Measurements from ENCODE around the gene KIAA0232. TPM values are rescaled to one million over a fixed set of nuclear protein-coding genes. Genes with fewer than 3 reads are reported as not detected.

Gene KIAA0232
- total and polyA plus RNA-seq, 12 donors: 12.8 to 89.6 (median 70.9) TPM

DNA sequence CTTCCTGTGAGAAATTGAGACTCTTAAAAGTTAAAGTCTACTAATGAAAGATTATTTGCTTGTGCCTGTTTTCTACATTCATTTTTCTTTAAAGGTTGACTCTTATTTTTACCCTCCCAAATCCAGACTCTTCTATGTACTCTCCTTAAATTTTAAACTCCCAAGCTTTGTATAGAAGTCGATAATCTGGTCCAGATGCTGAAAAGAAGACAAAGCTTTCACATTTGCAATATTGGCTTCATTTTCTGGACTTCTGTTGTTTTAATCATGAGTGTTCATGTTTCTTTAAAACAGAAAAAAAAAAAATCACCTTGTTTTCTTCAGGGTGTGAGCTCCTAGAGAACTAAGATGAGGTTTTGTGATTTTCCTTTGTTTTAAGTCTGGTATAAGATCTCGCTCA is 73.9 kb downstream of the KIAA0232 start:
- H3K27me3 ChIP-seq: no peaks in the 10 kb centered on the region
- H3K36me3 ChIP-seq: peaks cover 0 to 69% (median 10%) of the 10 kb centered on the region in 9 donors
- no peak for TF ChIP-seq CTCF (IDR thresholded peaks at IDR 0.05)
- peak overlapping the region; percentile 23 to 82 (median 77) for H3K27ac ChIP-seq
- peak overlapping the region in 3 of 10 donors; percentile 2 to 23 (median 18) for H3K4me3 ChIP-seq
- no peak for DNase-seq
- peaks cover 0 to 51% (median 30%) of the 10 kb centered on the region in 9 donors for H3K4me1 ChIP-seq
- peaks cover 0 to 16% (median 8%) of the 10 kb centered on the region in 11 donors for H3K9me3 ChIP-seq
- intact Hi-C loops (cut with DNase I): loop anchor here in 2 of 10 donors (5.0 kb wide), 1 partner anchor 74 kb away; the partner anchor contains the start of gene KIAA0232 (in 2 of the 2)
- 89 to 93% methylated on average over 2 of the region's 2 CpGs for WGBS, 2 donors
- ATAC-seq: no peak

DNA sequence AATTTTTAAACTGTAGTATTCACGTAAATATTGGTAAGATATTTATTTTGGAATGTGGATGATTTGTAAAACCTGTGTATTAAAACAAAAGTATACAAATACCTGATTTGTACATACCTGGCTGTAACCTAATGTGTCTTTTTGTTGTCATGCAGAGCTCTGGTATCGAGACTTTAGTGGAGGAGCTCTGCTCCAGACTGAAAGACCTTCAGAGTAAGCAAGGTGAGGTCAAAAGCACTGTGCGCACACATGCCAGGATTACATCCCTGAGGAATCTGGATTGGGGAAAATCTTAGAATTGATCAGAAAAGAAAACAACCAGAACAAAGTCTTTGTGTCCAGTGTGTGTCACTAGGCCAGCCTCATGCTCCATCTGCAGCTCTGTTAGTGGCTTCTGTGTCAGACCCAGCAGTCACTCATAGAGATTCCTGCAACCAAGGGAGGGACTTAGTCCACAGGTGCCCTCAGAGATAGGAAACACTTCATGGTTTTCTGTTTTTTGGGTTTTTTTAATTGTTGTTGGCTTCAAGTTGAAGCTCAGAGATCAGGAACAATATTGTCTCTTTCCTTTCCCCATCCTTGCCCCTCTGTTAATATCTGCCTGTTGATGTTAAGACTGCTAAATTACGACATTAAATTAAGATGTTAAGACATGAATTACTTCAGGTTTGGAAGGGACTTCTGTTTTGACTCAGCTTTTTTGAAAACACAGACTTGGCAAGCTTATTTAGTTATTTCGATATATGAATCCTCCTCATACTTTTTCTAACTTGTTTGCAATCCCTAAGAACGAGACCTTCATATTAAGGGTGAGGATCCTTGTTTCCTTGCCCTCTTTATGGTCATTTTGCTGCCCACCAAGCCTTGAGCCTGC is 74.7 kb downstream of the KIAA0232 start:
- Histone ChIP-seq H3K27ac (peak overlapping the region; percentile 23 to 82 (median 77)), H3K4me1 (peaks cover 0 to 51% (median 30%) of the 10 kb centered on the region in 9 donors), H3K36me3 (peaks cover 0 to 69% (median 18%) of the 10 kb centered on the region in 9 donors), H3K27me3 (no peaks in the 10 kb centered on the region), H3K4me3 (peak overlapping the region in 1 of 10 donors; percentile 18), H3K9me3 (peaks cover 0 to 9% (median 7%) of the 10 kb centered on the region in 11 donors)
- ATAC-seq (peak in 3 of 8 donors; percentile 25 to 50 (median 40)), DNase-seq (no peak)
- 78 to 79% methylated on average over 6 of the region's 6 CpGs for WGBS, 2 donors
- TF ChIP-seq CTCF (IDR thresholded peaks at IDR 0.05): no peak
- intact Hi-C loops (cut with DNase I): loop anchor here in 2 of 10 donors (5.0 kb wide), 1 partner anchor 75 kb away; the partner anchor contains the start of gene KIAA0232 (in 2 of the 2)

GRCh38 chr4:6858997-6859396 is 76.5 kb downstream of the KIAA0232 start:
- peaks cover 0 to 74% (median 28%) of the 10 kb centered on the region in 9 donors for H3K36me3 ChIP-seq
- H3K27me3 ChIP-seq: no peaks in the 10 kb centered on the region
- 87 to 95% methylated on average over 6 of the region's 6 CpGs for WGBS, 2 donors
- peaks cover 0 to 51% (median 28%) of the 10 kb centered on the region in 9 donors for H3K4me1 ChIP-seq
- no peak for DNase-seq
- intact Hi-C loops (cut with DNase I): loop anchor here in 2 of 10 donors (5.0 kb wide), 1 partner anchor 77 kb away; the partner anchor contains the start of gene KIAA0232 (in 2 of the 2)
- H3K27ac ChIP-seq: peak overlapping the region in 8 of 10 donors; percentile 42 to 76 (median 64)
- no peak for TF ChIP-seq CTCF (IDR thresholded peaks at IDR 0.05)
- ATAC-seq: no peak
- H3K4me3 ChIP-seq: no peak overlapping the region
- H3K9me3 ChIP-seq: no peaks in the 10 kb centered on the region

- peak overlapping the region in 8 of 10 donors; percentile 42 to 76 (median 64) for H3K27ac ChIP-seq
- H3K4me3 ChIP-seq: no peak overlapping the region
- DNase-seq (no peak), ATAC-seq (no peak)
- 94 to 97% methylated on average over 1 of the region's 1 CpG for WGBS, 2 donors
- peaks cover 0 to 80% (median 29%) of the 10 kb centered on the region in 9 donors for H3K36me3 ChIP-seq
- TF ChIP-seq CTCF (IDR thresholded peaks at IDR 0.05): no peak
- H3K27me3 ChIP-seq: no peaks in the 10 kb centered on the region
- no peaks in the 10 kb centered on the region for H3K9me3 ChIP-seq
- intact Hi-C loops (cut with DNase I): loop anchor here in 2 of 10 donors (5.0 kb wide), 1 partner anchor 77 kb away; the partner anchor contains the start of gene KIAA0232 (in 2 of the 2)
- peaks cover 0 to 47% (median 23%) of the 10 kb centered on the region in 9 donors for H3K4me1 ChIP-seq
These were observed 77.0 kb downstream of the KIAA0232 start for GRCh38 chr4:6859543-6859942.

Measured in heart right ventricle (tissue), 16 donors.